ENCODE measurements around the gene CAPN14. TPM values are rescaled to one million over a fixed set of nuclear protein-coding genes. Genes with fewer than 3 reads are reported as not detected.

The CAPN14 gene
- total RNA-seq, 2 donors from 2014 or later, result 0.08 TPM; not detected in 1

- H3K9me3 ChIP-seq, result no peaks in the 10 kb centered on the region
- no peak overlapping the region for H3K27ac ChIP-seq
- no peaks in the 10 kb centered on the region for H3K4me1 ChIP-seq
- no peaks in the 10 kb centered on the region for H3K27me3 ChIP-seq
- no peaks in the 10 kb centered on the region for H3K36me3 ChIP-seq
- intact Hi-C loops (cut with DNase I), result no loop called here
- H3K4me3 ChIP-seq, result no peak overlapping the region
- TF ChIP-seq, protein P1, sequence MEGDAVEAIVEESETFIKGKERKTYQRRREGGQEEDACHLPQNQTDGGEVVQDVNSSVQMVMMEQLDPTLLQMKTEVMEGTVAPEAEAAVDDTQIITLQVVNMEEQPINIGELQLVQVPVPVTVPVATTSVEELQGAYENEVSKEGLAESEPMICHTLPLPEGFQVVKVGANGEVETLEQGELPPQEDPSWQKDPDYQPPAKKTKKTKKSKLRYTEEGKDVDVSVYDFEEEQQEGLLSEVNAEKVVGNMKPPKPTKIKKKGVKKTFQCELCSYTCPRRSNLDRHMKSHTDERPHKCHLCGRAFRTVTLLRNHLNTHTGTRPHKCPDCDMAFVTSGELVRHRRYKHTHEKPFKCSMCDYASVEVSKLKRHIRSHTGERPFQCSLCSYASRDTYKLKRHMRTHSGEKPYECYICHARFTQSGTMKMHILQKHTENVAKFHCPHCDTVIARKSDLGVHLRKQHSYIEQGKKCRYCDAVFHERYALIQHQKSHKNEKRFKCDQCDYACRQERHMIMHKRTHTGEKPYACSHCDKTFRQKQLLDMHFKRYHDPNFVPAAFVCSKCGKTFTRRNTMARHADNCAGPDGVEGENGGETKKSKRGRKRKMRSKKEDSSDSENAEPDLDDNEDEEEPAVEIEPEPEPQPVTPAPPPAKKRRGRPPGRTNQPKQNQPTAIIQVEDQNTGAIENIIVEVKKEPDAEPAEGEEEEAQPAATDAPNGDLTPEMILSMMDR (IDR thresholded peaks at IDR 0.05), result no peak
- no peak overlapping the region for H3K9ac ChIP-seq (ENCODE audit: low read depth in 2 of 2, low read length in 2 of 2)
- DNase-seq, result no peak
Observed at GRCh38 chr2:31205186-31205585, 12.1 kb downstream of the CAPN14 start.

- H3K4me1 ChIP-seq, result no peaks in the 10 kb centered on the region
- no peaks in the 10 kb centered on the region for H3K36me3 ChIP-seq
- no peaks in the 10 kb centered on the region for H3K27me3 ChIP-seq
Observed at GRCh38 chr2:31204783-31205182, 12.5 kb downstream of the CAPN14 start.

GRCh38 chr2:31203916-31204315, 13.4 kb downstream of the CAPN14 start:
- Histone ChIP-seq H3K27ac (no peak overlapping the region), H3K9ac (ENCODE audit: low read depth in 2 of 2, low read length in 2 of 2) (no peak overlapping the region), H3K4me3 (no peak overlapping the region), H3K9me3 (no peaks in the 10 kb centered on the region), H3K27me3 (no peaks in the 10 kb centered on the region), H3K4me1 (no peaks in the 10 kb centered on the region), H3K36me3 (no peaks in the 10 kb centered on the region)
- DNase-seq, result no peak
- TF ChIP-seq, protein P1 (IDR thresholded peaks at IDR 0.05), result no peak
- intact Hi-C loops (cut with DNase I), result no loop called here

More at GRCh38 chr2:31204783-31205182, 12.5 kb downstream of the CAPN14 start:
- no peaks in the 10 kb centered on the region for H3K9me3 ChIP-seq
- no peak overlapping the region for H3K27ac ChIP-seq
- DNase-seq, result no peak
- intact Hi-C loops (cut with DNase I), result no loop called here
- H3K4me3 ChIP-seq, result no peak overlapping the region
- H3K9ac ChIP-seq (ENCODE audit: low read depth in 2 of 2, low read length in 2 of 2), result no peak overlapping the region
- TF ChIP-seq, protein P1 (IDR thresholded peaks at IDR 0.05), result no peak

- no peak overlapping the region for H3K27ac ChIP-seq
- no peak for DNase-seq
- H3K36me3 ChIP-seq, result no peaks in the 10 kb centered on the region
- H3K9ac ChIP-seq (ENCODE audit: low read depth in 2 of 2, low read length in 2 of 2), result no peak overlapping the region
- intact Hi-C loops (cut with DNase I), result no loop called here
- H3K9me3 ChIP-seq, result no peaks in the 10 kb centered on the region
- no peak overlapping the region for H3K4me3 ChIP-seq
- no peaks in the 10 kb centered on the region for H3K27me3 ChIP-seq
- no peaks in the 10 kb centered on the region for H3K4me1 ChIP-seq
- TF ChIP-seq, protein P1 (IDR thresholded peaks at IDR 0.05), result no peak
Observed at GRCh38 chr2:31202833-31203232, 14.5 kb downstream of the CAPN14 start.

- Histone ChIP-seq H3K27ac (no peak overlapping the region), H3K4me1 (no peaks in the 10 kb centered on the region), H3K27me3 (no peaks in the 10 kb centered on the region), H3K4me3 (no peak overlapping the region), H3K9ac (ENCODE audit: low read depth in 2 of 2, low read length in 2 of 2) (no peak overlapping the region), H3K9me3 (no peaks in the 10 kb centered on the region), H3K36me3 (no peaks in the 10 kb centered on the region)
- no peak for DNase-seq
- intact Hi-C loops (cut with DNase I), result no loop called here
- TF ChIP-seq, protein P1 (IDR thresholded peaks at IDR 0.05), result no peak
Observed at GRCh38 chr2:31202041-31202440, 15.3 kb downstream of the CAPN14 start.

- Histone ChIP-seq H3K9ac (ENCODE audit: low read depth in 2 of 2, low read length in 2 of 2) (no peak overlapping the region), H3K36me3 (no peaks in the 10 kb centered on the region), H3K4me1 (no peaks in the 10 kb centered on the region), H3K27me3 (no peaks in the 10 kb centered on the region), H3K4me3 (no peak overlapping the region), H3K27ac (no peak overlapping the region), H3K9me3 (no peaks in the 10 kb centered on the region)
- intact Hi-C loops (cut with DNase I), result no loop called here
- DNase-seq, result no peak
- TF ChIP-seq, protein P1 (IDR thresholded peaks at IDR 0.05), result no peak
Observed at GRCh38 chr2:31200972-31201371, 16.3 kb downstream of the CAPN14 start.

Measured in colonic mucosa (tissue), 4 donors.